Measurements from ENCODE around the gene SNX10.

Gene SNX10

DNA sequence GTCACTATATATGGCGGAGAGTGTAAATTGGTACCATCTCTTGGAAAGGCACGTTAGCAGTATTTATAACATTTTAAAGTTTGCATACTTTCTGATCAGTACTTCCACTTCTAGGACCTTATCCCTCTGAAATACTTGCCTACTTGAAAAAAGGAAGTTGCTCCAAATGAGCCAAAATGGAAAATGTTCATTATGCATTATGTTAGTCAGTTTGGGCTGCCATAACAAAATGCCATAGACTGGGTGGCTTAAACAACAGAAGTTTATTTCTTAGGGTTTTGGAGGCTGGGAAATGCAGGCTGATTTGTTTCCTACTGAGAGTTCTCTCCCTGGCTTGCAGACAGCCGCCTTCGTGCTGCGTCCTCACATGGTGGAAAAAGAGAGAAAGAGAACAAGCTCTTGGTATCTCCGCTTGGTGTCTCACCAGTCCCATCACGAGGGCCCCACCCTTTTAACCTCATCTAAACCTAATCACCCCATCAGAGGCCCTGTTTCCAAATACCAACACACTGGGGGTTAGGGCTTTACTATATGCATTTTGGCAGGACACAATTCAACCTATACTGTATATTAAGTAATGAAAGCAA lies 6.9 kb downstream of the SNX10 start:
- no peak for DNase-seq (ENCODE audit: low read depth in 2 of 2)

DNA sequence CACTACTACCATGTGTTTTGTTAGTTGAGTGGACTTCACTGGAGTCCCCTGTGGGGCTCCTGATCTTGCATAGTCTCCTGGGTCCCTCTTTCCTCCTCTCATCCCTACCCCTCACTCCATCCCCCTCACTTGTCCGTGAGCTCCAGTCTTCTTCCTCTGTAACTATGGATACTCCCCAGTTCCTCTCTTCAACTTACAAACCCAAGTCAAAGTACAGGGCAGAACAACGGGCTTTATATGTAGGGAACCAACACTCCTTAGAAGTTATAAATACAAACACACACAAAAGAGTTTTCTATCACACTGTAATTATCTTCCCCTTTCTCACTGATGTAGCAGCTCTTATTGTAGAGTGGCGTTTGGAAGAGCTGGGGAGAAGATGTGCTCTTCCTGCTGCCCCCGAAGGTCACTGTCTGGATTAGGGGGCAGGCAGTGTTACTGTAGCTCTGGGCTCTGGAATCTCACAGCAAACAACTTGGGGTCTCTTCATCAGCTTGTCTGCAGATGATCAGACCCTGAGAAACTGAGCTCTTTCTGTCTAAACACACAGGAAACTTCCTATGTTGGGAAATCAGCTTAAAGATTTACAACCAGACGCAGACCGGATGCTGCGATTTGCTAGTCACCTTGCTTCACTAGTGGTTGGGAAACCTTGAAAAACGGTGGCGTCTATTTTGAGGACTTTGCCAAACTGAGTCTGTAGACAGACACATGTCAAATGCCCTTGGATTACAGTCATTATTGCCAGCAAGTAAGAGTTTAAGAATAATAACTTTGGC lies 13.6 kb downstream of the SNX10 start:
- DNase-seq (ENCODE audit: low read depth in 2 of 2): no peak

DNA sequence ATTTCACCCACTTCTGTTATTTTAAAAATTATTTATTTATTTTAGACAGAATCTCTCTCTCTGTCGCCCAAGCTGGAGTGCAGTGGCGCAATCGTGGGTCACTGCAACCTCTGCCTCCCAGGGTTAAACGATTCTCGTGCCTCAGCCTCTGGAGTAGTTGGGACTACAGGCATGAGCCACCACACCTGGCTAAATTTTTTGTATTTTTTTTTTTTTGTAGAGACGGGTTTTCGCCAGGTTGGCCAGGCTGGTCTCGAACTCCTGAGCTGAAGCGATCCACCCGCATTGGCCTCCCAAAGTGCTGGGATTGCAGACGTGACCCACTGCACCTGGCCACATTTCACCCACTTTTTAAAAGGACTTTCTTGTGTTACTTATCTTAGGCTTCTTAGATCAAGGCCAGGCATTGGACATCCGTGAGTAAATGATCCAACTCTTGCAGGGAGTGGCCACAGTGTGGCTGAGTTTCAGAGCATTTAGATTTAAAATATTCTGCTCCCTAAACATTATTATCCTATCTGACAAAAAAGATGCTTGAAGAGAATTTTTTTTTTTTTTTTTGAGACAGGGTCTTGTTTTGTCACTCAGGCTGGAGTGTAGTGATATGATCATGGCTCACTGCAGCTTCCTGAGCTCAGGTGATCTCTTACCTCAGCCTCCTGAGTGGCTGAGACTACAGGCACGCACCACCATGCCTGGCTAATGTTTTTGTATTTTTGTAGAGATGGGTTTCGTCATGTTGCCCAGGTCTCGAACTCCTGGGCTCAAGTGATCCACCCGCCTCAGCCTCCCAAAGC lies 14.4 kb downstream of the SNX10 start:
- DNase-seq (ENCODE audit: low read depth in 2 of 2): no peak

DNA sequence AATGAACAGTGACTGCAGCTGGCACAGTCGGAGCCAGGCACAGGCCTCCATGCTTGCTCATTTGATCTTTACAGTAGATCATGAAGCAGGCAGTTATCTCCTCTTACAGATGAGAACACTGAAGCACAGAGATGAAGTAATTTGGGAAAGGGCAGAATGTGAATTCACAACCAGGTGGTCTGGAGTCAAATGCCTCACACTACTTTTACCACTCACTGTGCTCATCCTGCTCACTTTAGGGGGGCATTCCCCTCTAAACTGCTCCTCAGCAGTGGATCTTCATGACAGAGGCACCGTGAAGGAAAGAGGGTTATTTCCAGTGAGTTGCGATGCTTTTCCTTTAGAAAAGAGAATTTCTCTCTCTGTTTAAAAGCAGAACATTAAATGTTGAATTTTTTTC lies 15.1 kb downstream of the SNX10 start:
- no peak for DNase-seq (ENCODE audit: low read depth in 2 of 2)

DNA sequence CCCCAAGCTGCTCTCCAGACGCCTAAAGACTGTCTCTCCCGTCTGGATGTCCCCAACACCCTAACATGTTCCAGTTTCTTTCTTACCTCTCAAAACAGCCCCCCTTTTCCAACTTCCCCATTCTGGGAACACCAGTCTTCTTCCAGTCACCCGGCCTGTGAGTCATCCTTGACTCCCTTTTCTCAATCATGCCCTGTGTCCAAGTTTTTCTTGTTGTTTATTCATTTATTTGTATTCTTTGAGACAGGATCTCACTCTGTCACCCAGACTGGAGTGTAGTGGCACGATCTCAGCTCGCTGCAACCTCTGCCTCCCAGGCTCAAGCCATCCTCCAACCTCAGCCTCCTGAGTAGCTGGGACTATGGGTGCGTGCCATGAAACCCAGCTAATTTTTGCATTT lies 15.6 kb downstream of the SNX10 start:
- DNase-seq (ENCODE audit: low read depth in 2 of 2): no peak

DNA sequence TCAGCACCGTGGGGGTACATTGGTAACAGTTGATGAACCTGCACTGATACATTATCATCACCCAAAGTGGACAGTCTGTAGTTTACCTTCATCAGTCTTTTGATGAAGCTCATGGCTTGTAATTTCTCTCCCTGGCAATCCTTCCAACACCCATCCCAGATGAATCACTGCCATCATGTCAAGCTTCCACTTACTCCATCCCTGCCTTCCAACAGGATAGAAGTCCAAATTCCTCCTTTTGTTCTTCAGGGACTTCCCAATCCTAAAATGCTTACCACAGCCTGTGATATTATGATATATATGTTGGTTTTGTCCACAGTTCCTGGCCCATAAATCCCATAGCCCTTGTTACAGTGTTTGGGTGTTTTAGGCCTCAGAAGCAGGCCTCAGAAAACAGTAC lies 16.1 kb downstream of the SNX10 start:
- DNase-seq (ENCODE audit: low read depth in 2 of 2): no peak

DNA sequence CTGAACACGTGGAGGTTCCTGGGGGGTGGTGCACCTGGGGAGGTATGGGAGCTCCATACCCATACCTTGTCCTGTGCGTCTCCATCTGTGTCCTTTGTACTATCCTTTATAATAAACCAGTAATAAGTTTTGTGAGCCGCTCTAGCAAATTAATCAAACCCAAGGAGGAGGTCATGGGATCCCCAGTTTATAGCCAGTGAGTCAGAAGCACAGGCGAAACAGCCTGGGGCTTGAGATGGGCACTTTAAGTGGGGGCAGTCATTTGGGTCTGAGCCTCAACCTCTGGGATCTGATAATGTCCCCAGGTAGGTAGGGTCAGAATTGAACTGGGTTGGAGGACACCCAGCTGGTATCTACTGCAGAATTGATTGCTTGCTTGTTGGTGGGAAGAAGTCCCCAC lies 16.9 kb downstream of the SNX10 start:
- DNase-seq (ENCODE audit: low read depth in 2 of 2): no peak

DNA sequence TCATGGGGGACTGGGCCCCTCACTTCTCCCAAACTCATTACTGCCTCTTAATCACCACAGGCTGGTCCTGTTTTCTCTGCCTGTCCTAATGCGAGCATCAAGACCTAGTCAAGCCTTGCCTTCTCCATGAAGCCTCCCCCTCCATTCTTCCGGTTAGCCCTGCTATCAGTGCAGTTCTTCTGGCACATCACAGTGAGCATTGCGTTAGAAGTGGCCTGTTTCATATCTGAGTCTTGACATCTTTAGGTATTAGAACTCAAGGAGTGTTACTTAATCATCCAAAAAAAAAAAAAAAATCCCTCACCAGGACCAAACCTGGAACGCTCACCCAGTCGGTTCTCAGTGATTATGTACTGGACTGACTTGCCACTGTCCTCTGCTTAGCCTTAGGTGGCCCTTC lies 17.4 kb downstream of the SNX10 start:
- no peak for DNase-seq (ENCODE audit: low read depth in 2 of 2)

DNA sequence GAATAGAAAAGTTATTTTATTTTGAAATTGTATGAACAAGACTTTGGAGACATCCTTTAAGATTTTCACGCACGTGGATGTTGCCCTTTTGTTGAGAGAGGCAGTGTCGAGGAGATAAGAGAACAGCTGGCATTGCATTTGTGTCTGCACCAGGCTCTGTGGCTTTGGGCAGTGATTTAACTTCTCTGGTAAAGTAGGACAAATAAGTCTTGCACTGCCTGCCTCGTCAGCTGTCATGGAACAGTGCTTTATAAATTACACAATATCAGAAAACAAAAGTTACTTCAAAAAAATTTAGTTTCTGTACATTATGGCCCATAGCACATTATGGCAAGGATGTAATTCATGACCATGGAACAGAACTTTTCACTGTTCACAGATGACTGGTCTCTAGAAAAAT lies 20.1 kb downstream of the SNX10 start:
- DNase-seq (ENCODE audit: low read depth in 2 of 2): no peak

DNA sequence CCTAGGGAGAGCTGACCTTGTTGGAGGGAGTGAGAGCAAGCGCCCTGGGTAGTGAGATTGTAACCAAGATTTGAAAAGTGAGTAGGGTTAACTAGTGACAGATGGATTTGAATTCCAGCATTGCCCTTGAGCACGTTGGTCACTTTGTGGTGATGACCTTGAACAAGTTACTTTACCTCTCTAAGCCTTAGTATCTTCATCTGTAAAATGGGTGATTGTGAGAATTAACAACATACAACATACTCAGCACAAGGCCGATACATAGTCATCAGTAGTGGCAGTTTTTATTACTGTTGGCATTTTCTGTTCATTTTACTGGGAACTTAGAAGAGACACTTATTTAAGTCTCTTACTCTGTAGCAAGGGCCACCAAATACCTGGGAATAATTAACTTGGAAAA lies 25.5 kb downstream of the SNX10 start:
- DNase-seq (ENCODE audit: low read depth in 2 of 2): no peak

DNA sequence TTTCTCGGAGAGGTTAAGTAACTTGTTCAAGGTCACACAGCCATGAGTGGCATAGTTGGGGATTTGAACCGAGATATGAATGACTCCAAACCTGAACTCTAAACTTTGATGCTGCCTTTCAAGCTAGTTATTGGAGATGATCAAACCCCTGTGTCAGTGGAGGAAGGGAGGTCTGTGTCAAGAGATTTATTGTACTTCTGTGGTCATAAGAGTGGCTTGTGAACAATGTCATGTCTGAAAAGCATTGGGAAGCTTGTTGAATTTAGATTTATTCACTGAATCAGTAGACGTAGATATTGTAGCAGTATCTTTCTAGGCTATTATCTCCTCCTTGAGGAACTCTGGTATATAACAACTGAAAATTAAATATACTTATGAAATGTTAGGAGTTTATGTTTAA lies 27.3 kb downstream of the SNX10 start:
- DNase-seq (ENCODE audit: low read depth in 2 of 2): no peak

DNA sequence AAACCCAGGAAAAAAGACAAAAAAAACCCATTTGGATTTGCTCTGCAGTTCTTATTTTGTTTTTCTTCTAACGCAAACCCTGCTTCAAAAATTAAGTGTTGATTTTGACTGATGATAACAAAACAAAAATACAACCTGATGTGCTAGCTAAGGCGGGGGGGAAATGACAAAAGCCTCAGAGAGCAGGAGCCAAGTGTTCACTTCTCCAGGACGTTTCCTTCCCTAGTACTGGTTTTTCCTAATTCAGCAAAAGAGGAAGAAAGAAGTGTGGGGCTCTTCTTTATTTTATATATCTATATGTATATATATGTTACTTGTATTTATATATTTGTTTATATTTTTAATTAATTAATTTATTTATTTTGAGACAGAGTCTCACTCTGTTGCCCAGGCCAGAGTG lies 28.0 kb downstream of the SNX10 start:
- DNase-seq (ENCODE audit: low read depth in 2 of 2): no peak

DNA sequence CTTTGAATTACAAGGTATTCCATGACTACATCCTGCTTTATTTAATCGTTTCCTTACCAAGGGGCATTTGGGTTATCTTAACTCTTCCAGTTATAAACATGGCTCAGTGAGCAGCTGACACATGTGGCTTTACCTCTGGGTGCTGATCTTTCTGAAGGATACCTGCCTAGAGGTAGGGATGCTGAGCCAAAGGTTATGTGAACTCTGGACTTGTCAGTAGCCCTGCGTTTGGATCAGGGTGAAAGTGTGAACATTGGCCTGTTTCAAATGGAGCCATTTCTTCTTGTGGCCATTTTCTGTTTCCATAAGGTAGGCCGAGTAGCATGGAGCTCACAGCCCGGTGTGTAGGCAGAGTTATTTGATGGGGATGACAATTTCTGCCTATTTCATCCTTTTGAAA lies 29.2 kb downstream of the SNX10 start:
- no peak for DNase-seq (ENCODE audit: low read depth in 2 of 2)

DNA sequence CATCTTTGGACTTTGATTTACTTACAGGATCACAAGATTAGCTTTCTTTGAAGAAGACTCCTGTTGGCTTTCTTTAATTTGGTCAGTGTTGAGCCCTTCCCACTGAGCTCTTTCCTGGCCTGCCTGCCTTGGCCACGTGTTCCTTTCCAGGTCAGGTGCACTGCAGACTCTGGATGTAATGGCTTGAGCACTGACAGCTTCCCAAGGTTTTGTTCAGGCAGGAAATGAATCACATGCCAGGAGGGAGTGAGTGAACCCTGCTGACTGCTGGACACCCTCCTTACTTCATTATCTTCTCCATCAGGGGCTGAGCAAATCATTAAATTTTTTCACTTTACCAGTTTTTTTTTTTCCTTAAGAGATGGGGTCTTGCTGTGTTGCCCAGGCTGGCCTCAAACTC lies 29.8 kb downstream of the SNX10 start:
- DNase-seq (ENCODE audit: low read depth in 2 of 2): no peak

DNA sequence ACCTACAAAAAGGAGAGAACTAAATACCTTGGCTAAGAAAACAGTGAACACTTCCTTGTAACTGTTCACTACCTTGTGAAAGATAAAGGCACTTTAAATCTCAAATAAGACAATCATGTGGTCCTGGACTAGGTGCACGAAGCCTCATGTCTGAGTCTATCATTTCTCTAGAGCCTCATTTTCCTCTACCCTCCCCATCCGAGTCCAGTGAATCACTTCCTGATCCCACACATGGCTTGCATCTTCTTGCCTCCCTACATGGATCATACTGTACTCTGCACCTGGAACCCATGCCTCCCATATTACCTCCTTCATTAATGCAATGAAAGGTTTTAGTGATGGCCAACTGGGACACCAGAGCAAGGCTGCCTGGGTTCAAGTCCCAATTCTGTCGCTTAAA lies 34.5 kb downstream of the SNX10 start:
- DNase-seq (ENCODE audit: low read depth in 2 of 2): no peak

DNA sequence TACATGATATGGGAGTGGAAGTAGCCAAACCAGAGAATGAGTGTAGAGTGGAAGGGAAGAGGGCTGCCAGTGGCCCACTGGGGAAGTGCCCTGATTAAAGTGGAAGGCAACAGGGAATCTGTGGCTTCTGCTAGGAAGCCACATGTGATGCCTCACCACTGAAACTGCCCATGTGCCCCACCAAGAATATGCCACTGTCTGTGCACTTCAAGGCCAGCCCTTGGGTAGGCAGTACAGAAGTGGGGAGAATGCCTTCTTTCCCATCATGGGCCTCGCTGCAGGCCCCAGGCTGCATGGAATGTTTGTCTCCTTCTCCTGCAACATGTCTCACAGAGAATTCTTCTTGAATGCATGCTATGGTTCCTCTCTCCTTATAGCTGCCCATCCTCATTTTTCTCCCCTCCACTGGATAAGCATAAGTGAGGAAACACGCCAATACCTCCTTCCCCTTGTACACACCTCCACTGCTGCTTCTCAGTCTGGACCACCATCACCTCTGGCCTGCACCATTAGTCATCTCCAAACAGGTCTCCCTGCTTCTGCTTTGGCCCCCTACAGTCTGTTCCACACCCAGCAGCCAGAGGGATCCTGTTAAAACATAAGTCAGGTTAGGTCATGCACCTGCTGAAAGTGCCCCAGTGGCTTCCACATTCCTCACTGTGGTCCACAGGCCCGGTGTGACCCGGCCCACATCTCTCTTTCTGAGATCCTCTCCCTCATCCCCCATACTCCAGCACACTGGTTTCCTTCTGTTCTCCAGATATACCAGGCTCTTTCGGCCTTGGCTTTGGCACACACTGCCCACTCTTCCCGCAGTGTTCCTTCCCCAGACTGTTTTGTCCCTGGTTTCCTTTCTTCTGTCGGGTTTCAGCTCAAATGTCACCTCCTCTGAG lies 37.1 kb downstream of the SNX10 start:
- no peak for DNase-seq (ENCODE audit: low read depth in 2 of 2)

DNA sequence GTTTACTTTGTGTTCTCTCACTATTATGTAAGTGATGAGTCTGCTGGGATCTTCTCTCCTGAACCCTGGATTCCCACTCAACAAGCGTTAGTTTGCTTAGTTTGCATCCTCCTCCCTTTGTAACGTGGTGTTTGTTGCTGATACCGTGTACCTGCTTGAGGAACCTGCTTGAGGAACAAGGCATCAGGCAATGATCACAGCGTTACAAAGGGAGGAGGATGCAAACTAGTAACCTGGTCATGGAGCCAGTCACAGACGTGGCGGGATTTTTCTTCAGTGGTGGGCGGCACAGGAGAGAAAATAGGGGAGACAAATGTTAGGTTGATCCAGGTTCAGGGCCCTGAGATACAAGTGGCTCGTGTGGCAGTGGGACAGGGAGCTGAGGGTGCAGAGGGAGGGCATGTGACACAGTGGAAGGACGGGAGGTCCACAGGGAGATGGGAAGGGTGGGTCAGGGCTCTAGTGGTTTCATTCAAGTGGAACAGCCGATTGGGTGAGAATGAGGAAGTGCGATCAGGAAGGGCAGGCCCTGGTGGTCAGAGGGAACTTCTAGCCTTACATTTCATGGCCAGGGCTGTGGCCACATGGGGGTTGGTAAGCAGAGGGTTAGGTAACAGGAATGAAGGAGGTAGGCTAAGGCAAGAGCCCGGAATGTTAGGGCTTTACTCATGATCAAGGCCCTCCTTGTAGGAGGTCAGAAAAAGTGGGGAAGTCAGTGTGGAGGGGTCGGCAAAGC lies 38.0 kb downstream of the SNX10 start:
- DNase-seq (ENCODE audit: low read depth in 2 of 2): no peak

DNA sequence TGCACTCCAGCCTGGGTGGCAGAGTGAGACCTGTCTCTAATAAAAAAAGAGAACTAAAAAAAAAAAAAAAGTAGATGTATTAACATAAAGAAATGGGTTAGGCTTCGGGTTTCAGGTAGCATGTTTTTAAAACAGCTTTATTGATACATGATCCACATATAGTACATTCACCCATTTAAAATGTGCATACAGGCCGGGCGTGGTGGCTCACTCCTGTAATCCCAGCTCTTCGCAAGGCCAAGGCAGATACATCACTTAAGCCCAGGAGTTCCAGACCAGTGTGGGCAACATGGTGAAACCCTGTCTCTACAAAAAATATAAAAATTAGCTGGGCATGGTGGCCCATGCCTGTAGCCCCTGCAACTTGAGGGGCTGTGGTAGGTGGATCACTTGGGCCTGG lies 39.5 kb downstream of the SNX10 start:
- DNase-seq (ENCODE audit: low read depth in 2 of 2): no peak

DNA sequence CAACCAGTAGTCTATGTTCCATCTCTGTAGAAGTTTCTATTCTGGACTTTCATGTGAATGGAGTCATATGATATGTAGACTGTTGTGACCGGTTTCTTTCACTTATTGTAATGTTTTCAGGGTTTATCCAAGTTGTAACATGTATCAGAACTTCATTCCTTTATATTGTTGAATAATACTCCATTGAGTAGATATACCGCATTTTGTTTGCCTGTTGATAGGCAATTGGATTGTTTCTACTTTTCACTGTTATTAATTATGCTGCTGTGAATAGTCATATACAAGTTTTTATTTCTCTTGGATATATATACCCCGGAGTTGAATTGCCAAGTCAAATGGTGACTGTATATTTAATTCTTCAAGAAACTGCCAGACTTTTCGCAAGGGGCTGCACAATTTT lies 40.1 kb downstream of the SNX10 start:
- no peak for DNase-seq (ENCODE audit: low read depth in 2 of 2)

DNA sequence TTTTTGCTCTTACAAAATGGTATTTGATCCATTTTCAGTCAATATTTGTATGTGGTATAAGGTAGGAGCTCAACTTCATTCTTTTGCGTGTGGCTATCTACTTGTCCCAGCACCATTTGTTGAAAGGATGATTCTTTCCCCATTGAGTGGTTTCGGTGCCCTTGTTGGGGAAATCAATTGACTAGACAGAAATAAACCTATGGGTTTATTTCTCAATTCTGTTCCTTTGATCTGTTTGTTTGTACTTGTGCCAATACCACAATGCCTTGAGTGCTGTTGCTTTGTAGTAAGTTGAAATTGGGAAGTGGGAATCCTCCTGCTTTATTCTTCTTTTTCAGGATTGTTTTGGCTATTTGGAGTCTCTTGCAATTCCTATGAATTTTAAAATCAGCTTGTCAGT lies 41.0 kb downstream of the SNX10 start:
- no peak for DNase-seq (ENCODE audit: low read depth in 2 of 2)

DNA sequence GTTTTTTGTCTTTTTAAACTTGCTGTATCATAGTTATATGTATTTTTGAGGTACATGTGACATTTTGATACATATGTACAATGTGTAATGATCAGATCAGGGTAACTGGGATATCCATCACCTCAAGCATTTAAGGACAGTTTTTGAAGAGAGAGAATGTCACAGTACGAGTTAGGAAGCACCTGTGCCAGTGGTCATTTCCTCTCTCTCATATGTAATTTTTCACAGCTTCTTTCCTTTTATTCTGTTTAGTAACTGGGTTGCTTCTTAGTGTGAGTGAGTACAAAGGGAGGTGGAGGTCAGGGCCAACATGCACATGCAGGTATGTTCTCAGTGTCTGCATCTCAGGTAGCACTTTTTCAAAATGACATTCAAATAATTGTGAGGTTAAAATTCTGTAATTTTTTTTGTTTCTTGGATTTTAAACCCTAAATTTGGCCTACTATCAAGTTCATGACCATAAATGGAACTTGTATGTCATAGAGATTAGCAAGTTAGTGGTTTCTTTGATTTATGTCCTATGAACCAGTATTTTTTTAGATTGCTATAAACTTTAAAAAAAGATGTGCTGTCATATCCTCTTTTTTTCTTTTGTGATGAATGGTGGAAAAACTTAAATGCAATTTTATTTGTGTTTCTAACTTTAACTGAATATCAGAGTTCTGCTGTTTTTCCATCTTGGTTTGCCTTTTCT lies 42.7 kb downstream of the SNX10 start:
- DNase-seq (ENCODE audit: low read depth in 2 of 2): no peak

Data from stimulated activated CD8-positive, alpha-beta memory T cell treated with anti-CD3 and anti-CD28 coated beads, Interleukin-2, amount 100 ng/mL, for 1 hour (primary cell).